Ascending aorta (tissue), 2 donors: Measurements from ENCODE around the gene GSG1L2. TPM values are rescaled to one million over a fixed set of nuclear protein-coding genes. Genes with fewer than 3 reads are reported as not detected.
"Not testable (repeated sequence)": the region's sequence is repeated elsewhere in the genome, so short reads cannot be mapped to it uniquely, and the experiment has no call there.

Experiments used
- DNase-seq, 2 donors: peaks; one replicate each; pipeline ENCODE4 v3.0.0-alpha.2; 2019; ENCODE audit warnings: low spot score in 2 of 2
- H3K27ac ChIP-seq, 2 donors: fragments of 200-600 bp; sonication (generic); one replicate each; pipeline ENCODE4 v1.5.1; 2016 to 2017; ENCODE audit warnings: mild to moderate bottlenecking in 1 of 2
- H3K27me3 ChIP-seq: fragments of 200-600 bp; sonication (generic); one replicate; pipeline ENCODE4 v1.5.1; 2017
- H3K36me3 ChIP-seq, 2 donors: fragments of 200-600 bp; sonication (generic); one replicate each; pipeline ENCODE4 v1.5.1; 2016
- H3K4me1 ChIP-seq, 2 donors: fragments of 200-600 bp; sonication (generic); one replicate each; pipeline ENCODE4 v1.5.1; 2016 to 2017; ENCODE audit warnings: mild to moderate bottlenecking in 1 of 2
- H3K4me3 ChIP-seq, 2 donors: fragments of 200-600 bp; sonication (generic); one replicate each; pipeline ENCODE4 v1.5.1; 2016 to 2017; ENCODE audit warnings: mild to moderate bottlenecking in 1 of 2
- H3K9me3 ChIP-seq, 2 donors: fragments of 200-600 bp; sonication (generic); one replicate each; pipeline ENCODE4 v1.5.1; 2016
- intact Hi-C: fragments of 100-400 bp; cut with DNase I; formaldehyde crosslinking; loops from one replicate; pipeline ENCODE4 v1.15.1; 2023
- total RNA-seq: library from RNA; depleted of rRNA; stranded (reverse); fragments of >200 nt; gene quantifications from one replicate; pipeline ENCODE4 v1.1.0, GENCODE V29; 2016
- TF ChIP-seq, protein P1 (sequence below), 3 experiments: fragments of 200-600 bp in 2 of 3; fragments of 450-650 bp in 1 of 3; sonication (generic) in 2 of 3; IDR thresholded peaks; one replicate each; pipeline ENCODE4 v1.5.1; 2016 to 2019; ENCODE audit warnings: antibody characterized with exemption in 3 of 3, mild to moderate bottlenecking in 1 of 3, moderate library complexity in 1 of 3

Gene GSG1L2
- total RNA-seq, 1 donor from 2014 or later = not detected

DNA sequence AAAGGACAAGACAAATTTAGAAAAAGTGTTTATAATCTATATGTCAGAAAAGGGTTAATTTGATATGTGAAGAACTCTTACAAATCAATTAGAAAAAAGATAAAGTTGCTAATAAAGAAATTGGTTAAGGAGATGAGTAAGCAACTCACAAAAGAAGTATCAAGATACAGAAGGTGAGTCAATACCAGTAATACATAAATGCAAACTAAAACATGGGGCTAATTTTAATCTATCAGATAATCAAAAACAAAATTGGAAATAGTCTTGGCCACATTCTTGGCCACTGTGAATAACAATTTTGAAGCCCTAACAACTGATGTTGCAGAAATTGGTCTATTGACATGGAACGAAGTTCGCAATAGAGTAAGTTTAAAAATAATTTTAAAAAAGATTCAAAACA is 37.3 kb downstream of the GSG1L2 start:
- Histone ChIP-seq H3K27ac (no peak overlapping the region), H3K4me3 (no peak overlapping the region), H3K4me1 (no peaks in the 10 kb centered on the region), H3K9me3 (no peaks in the 10 kb centered on the region), H3K36me3 (no peaks in the 10 kb centered on the region), H3K27me3 (no peaks in the 10 kb centered on the region)
- TF ChIP-seq, protein P1, sequence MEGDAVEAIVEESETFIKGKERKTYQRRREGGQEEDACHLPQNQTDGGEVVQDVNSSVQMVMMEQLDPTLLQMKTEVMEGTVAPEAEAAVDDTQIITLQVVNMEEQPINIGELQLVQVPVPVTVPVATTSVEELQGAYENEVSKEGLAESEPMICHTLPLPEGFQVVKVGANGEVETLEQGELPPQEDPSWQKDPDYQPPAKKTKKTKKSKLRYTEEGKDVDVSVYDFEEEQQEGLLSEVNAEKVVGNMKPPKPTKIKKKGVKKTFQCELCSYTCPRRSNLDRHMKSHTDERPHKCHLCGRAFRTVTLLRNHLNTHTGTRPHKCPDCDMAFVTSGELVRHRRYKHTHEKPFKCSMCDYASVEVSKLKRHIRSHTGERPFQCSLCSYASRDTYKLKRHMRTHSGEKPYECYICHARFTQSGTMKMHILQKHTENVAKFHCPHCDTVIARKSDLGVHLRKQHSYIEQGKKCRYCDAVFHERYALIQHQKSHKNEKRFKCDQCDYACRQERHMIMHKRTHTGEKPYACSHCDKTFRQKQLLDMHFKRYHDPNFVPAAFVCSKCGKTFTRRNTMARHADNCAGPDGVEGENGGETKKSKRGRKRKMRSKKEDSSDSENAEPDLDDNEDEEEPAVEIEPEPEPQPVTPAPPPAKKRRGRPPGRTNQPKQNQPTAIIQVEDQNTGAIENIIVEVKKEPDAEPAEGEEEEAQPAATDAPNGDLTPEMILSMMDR (IDR thresholded peaks at IDR 0.05) = no peak
- intact Hi-C loops = no loop called here
- no peak for DNase-seq

DNA sequence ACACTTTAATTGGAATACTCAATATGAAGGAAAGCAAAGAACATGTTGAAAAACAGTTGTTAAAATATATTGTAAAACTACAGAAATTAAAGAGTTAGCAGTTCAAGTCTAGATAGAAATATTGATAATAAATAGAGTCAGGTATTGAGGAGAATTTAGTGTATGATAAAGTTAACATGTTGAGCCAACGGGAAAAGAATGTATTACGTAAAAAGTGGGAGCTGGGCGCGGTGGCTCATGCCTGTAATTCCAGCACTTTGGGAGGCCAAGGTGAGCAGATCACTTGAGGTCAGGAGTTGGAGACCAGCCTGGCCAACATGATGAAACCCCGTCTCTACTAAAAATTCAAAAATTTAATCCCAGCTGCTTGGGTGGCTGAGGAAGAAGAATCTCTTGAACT is 38.4 kb downstream of the GSG1L2 start:
- DNase-seq, H3K4me3 ChIP-seq, H3K27me3 ChIP-seq, H3K27ac ChIP-seq, intact Hi-C loops, H3K36me3 ChIP-seq, H3K9me3 ChIP-seq, H3K4me1 ChIP-seq: not testable (repeated sequence)

DNA sequence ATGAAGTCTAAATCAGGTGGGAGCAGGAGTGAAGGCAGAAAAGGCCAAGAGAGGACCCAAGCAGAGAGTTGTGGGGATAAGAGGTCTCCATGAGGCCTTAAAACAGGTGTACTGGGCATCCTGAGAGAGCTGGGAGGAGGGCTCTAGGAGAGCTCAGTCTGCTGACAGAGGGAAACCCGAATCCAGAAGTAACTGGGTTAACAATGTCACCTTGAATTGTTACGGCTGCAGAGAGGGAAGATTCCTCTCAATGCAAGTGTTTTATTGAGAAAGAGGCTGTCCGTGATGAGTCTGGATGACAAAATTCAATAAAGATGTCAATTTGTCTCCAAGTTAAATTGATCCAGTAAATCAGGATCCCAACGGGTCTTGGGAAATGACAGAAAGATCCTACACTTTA is 38.8 kb downstream of the GSG1L2 start:
- TF ChIP-seq, protein P1 (IDR thresholded peaks at IDR 0.05) = no peak
- Histone ChIP-seq H3K27me3 (no peaks in the 10 kb centered on the region), H3K27ac (no peak overlapping the region), H3K9me3 (no peaks in the 10 kb centered on the region), H3K36me3 (no peaks in the 10 kb centered on the region), H3K4me3 (no peak overlapping the region), H3K4me1 (no peaks in the 10 kb centered on the region)
- no peak for DNase-seq
- intact Hi-C loops = no loop called here

DNA sequence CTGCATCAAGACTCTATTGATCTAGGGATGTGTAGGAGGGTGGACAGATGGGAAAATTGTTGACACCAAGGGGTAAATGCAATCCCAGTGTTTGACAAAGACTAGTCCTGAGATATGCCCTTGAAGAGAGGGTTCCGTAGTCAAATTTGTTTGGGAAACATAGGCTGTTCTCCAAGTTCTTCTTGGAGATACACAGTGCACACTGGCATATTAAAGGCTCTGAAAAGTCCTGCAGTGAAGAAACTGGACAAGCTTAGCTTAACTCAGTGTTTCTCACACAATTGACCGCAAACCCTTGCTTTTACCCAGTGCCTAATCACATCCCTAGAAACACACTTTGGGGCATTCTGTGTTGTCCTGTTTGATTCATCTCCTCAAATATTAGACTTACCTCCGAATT is 41.3 kb downstream of the GSG1L2 start:
- no peaks in the 10 kb centered on the region for H3K4me1 ChIP-seq
- DNase-seq = no peak
- intact Hi-C loops = no loop called here
- no peaks in the 10 kb centered on the region for H3K27me3 ChIP-seq
- no peaks in the 10 kb centered on the region for H3K36me3 ChIP-seq
- H3K9me3 ChIP-seq = no peaks in the 10 kb centered on the region
- H3K4me3 ChIP-seq = no peak overlapping the region
- H3K27ac ChIP-seq = no peak overlapping the region
- TF ChIP-seq, protein P1 (IDR thresholded peaks at IDR 0.05) = no peak

DNA sequence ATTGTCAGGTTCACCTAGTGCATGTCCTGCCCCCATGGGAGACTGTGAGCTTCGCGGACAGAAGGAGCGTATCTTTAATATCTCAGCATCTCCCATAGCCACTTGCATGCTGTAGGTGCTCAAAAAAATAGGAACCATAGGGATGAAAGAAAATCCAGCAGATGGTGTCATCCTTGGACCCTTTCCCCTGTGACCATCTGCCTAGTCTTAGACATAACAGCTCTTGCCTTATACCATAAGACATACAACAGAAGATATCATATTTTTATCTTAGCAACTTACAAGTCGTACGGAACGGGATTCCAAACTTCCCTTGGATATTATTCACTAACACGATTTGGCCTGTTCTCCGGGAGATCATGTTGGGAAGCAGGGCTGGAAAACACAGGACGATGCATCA is 45.0 kb downstream of the GSG1L2 start:
- no peaks in the 10 kb centered on the region for H3K27me3 ChIP-seq
- intact Hi-C loops = no loop called here
- no peaks in the 10 kb centered on the region for H3K36me3 ChIP-seq
- TF ChIP-seq, protein P1 (IDR thresholded peaks at IDR 0.05) = no peak
- no peak for DNase-seq
- no peaks in the 10 kb centered on the region for H3K4me1 ChIP-seq
- H3K9me3 ChIP-seq = no peaks in the 10 kb centered on the region
- no peak overlapping the region for H3K27ac ChIP-seq
- H3K4me3 ChIP-seq = no peak overlapping the region

DNA sequence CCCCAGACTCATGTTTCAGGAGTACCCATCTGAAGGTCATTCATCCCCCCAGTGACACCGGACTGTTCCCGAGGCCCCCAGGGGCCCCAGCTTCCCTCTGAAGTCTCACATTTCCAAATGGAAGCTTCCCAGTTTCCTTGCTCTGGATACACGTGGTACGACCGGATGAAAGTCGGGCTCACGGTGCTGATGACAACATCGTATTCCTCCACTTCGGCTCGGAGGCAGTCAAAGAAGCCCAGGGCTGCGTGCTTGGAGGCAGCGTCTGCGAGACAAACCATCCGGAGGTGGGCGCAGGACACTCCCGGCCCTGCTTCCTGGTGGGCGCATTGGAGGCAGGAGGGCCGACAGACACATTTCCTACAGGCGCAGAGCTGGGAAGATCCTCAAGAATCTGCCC is 49.2 kb downstream of the GSG1L2 start:
- intact Hi-C loops = no loop called here
- TF ChIP-seq, protein P1 (IDR thresholded peaks at IDR 0.05) = no peak
- H3K4me1 ChIP-seq = no peaks in the 10 kb centered on the region

More for the DNA sequence above, 49.2 kb downstream of the GSG1L2 start:
- H3K9me3 ChIP-seq = no peaks in the 10 kb centered on the region
- H3K27ac ChIP-seq = no peak overlapping the region
- no peaks in the 10 kb centered on the region for H3K36me3 ChIP-seq
- H3K27me3 ChIP-seq = no peaks in the 10 kb centered on the region
- no peak for DNase-seq
- no peak overlapping the region for H3K4me3 ChIP-seq
